Naive B cell (primary cell): ENCODE results near the gene OR2H2. TPM values are rescaled to one million over a fixed set of nuclear protein-coding genes. Genes with fewer than 3 reads are reported as not detected.

Experiments
- ATAC-seq, 2 donors: fragments of 150-1000 bp; cut with Tn5 transposase; 2 replicates each; pipeline ENCODE4 v1.10.0; 2021; ENCODE audit warnings: low read depth in 2 of 2, mild to moderate bottlenecking in 2 of 2, moderate library complexity in 2 of 2
- DNase-seq: peaks from one replicate; pipeline ENCODE4 v3.0.0; 2022
- H3K27ac Mint-ChIP-seq, 6 donors: one replicate each; pipeline ENCODE4 v1.8.0; 2020 to 2022; ENCODE audit warnings: mild to moderate bottlenecking in 6 of 6, mixed read lengths in 6 of 6, moderate library complexity in 5 of 6, inconsistent platforms in 2 of 6
- H3K27me3 Mint-ChIP-seq, 3 donors: one replicate each; pipeline ENCODE4 v1.8.0; 2021 to 2022; ENCODE audit warnings: mixed read lengths in 3 of 3, mild to moderate bottlenecking in 1 of 3
- H3K36me3 Mint-ChIP-seq, 2 donors: one replicate each; pipeline ENCODE4 v1.8.0; 2020 to 2022; ENCODE audit warnings: mixed read lengths in 2 of 2, inconsistent platforms in 1 of 2, mild to moderate bottlenecking in 1 of 2
- H3K4me1 Mint-ChIP-seq, 3 donors: one replicate each; pipeline ENCODE4 v1.8.0; 2020 to 2022; ENCODE audit warnings: mixed read lengths in 3 of 3, inconsistent platforms in 1 of 3, mild to moderate bottlenecking in 1 of 3, moderate library complexity in 1 of 3
- H3K4me3 Mint-ChIP-seq, 8 donors: one replicate each; pipeline ENCODE4 v1.8.0; 2020 to 2022; ENCODE audit warnings: mild to moderate bottlenecking in 8 of 8, mixed read lengths in 8 of 8, moderate library complexity in 8 of 8, inconsistent platforms in 2 of 8
- H3K9me3 Mint-ChIP-seq, 7 donors: one replicate each; pipeline ENCODE4 v1.8.0; 2020 to 2022; ENCODE audit warnings: mixed read lengths in 7 of 7, mild to moderate bottlenecking in 5 of 7, inconsistent platforms in 2 of 7, moderate library complexity in 1 of 7
- polyA plus RNA-seq, 6 donors: library from polyadenylated mRNA; unstranded; fragments of 300-500 nt; fragmentation: Illumina TruSeq; gene quantifications; one replicate each; pipeline ENCODE4 v1.2.3, GENCODE V29; 2021; ENCODE audit warnings: low read depth in 6 of 6

Gene OR2H2
- polyA plus RNA-seq, result under 1 TPM in 2 of 6 donors, not detected in 4; 0.15 to 0.17 TPM

- Mint-ChIP-seq H3K4me3 (no peak within 1 kb of the TSS), H3K9me3 (no peaks in the 10 kb centered on the region), H3K27ac (no peak within 1 kb of the TSS), H3K36me3 (peaks cover 0 to 6% of the 10 kb centered on the region in 2 donors), H3K27me3 (peaks cover 36 to 55% (median 54%) of the 10 kb centered on the region in 3 donors), H3K4me1 (peaks cover 0 to 6% (median 0%) of the 10 kb centered on the region in 3 donors)
- no peak for DNase-seq
- ATAC-seq, result no peak
Observed at GRCh38 chr6:29584821-29585220, at the start of gene OR2H2. OR2H2 (plus strand) TSS chr6:29585121; CDS start chr6:29587945, 2,824 bp downstream.

GRCh38 chr6:29537714-29538403 lies 47.1 kb upstream of the OR2H2 start:
- DNase-seq (no peak), ATAC-seq (no peak)
- Mint-ChIP-seq H3K4me3 (no peak overlapping the region), H3K9me3 (peaks cover 0 to 2% (median 0%) of the 10 kb centered on the region in 7 donors), H3K27ac (no peak overlapping the region), H3K36me3 (no peaks in the 10 kb centered on the region), H3K4me1 (no peaks in the 10 kb centered on the region), H3K27me3 (peaks cover 12 to 59% (median 37%) of the 10 kb centered on the region in 3 donors)

GRCh38 chr6:29547573-29547972 lies 37.3 kb upstream of the OR2H2 start:
- DNase-seq, result no peak
- Mint-ChIP-seq H3K4me1 (peaks cover 0 to under 1% (median under 1%) of the 10 kb centered on the region in 3 donors), H3K27me3 (peaks cover 48 to 66% (median 54%) of the 10 kb centered on the region in 3 donors), H3K9me3 (peaks cover 0 to 7% (median 2%) of the 10 kb centered on the region in 7 donors), H3K27ac (no peak overlapping the region), H3K4me3 (no peak overlapping the region), H3K36me3 (no peaks in the 10 kb centered on the region)
- no peak for ATAC-seq

GRCh38 chr6:29552512-29553051 lies 32.3 kb upstream of the OR2H2 start:
- Mint-ChIP-seq H3K27me3 (peaks cover 46 to 71% (median 70%) of the 10 kb centered on the region in 3 donors), H3K4me3 (peak overlapping the region; percentile 86 to 98 (median 91)), H3K36me3 (no peaks in the 10 kb centered on the region), H3K27ac (no peak overlapping the region), H3K9me3 (peaks cover 0 to 5% (median 0%) of the 10 kb centered on the region in 7 donors), H3K4me1 (peaks cover 4 to 19% (median 15%) of the 10 kb centered on the region in 3 donors)
- DNase-seq (peak; percentile 68), ATAC-seq (peak; percentile 85 to 86)

GRCh38 chr6:29553268-29554057 lies 31.5 kb upstream of the OR2H2 start:
- Mint-ChIP-seq H3K36me3 (no peaks in the 10 kb centered on the region), H3K4me1 (peaks cover 4 to 19% (median 15%) of the 10 kb centered on the region in 3 donors), H3K4me3 (peak overlapping the region; percentile 86 to 98 (median 91)), H3K27ac (peak overlapping the region in 1 of 6 donors; percentile 80), H3K9me3 (peaks cover 0 to 5% (median 0%) of the 10 kb centered on the region in 7 donors), H3K27me3 (peaks cover 43 to 70% (median 61%) of the 10 kb centered on the region in 3 donors)
- ATAC-seq (peak; percentile 63 to 70), DNase-seq (peak; percentile 26)

- Mint-ChIP-seq H3K27me3 (peaks cover 48 to 70% (median 57%) of the 10 kb centered on the region in 3 donors), H3K4me3 (peak overlapping the region in 3 of 8 donors; percentile 1 to 86 (median 50)), H3K4me1 (peaks cover 4 to 19% (median 15%) of the 10 kb centered on the region in 3 donors), H3K27ac (no peak overlapping the region), H3K36me3 (no peaks in the 10 kb centered on the region), H3K9me3 (peaks cover 0 to 5% (median 0%) of the 10 kb centered on the region in 7 donors)
- ATAC-seq (no peak), DNase-seq (no peak)
Observed at GRCh38 chr6:29554764-29555163, 30.2 kb upstream of the OR2H2 start.

GRCh38 chr6:29557320-29557719 lies 27.6 kb upstream of the OR2H2 start:
- H3K4me3 Mint-ChIP-seq, result no peak overlapping the region
- peaks cover 0 to 5% (median 0%) of the 10 kb centered on the region in 7 donors for H3K9me3 Mint-ChIP-seq
- ATAC-seq, result no peak
- H3K4me1 Mint-ChIP-seq, result peaks cover 4 to 19% (median 15%) of the 10 kb centered on the region in 3 donors
- DNase-seq, result no peak
- no peak overlapping the region for H3K27ac Mint-ChIP-seq
- H3K27me3 Mint-ChIP-seq, result peaks cover 49 to 79% (median 68%) of the 10 kb centered on the region in 3 donors
- H3K36me3 Mint-ChIP-seq, result no peaks in the 10 kb centered on the region

- Mint-ChIP-seq H3K4me3 (no peak overlapping the region), H3K9me3 (peaks cover 0 to 7% (median 0%) of the 10 kb centered on the region in 7 donors)
- no peak for DNase-seq
Observed at GRCh38 chr6:29558439-29559079, 26.4 kb upstream of the OR2H2 start.

GRCh38 chr6:29559524-29560287 lies 25.2 kb upstream of the OR2H2 start, which contains the start of gene UBD:
UBD (minus strand) TSS chr6:29559732; CDS start chr6:29559701, 31 bp downstream.
- no peak for DNase-seq
- Mint-ChIP-seq H3K4me1 (peaks cover 7 to 9% (median 9%) of the 10 kb centered on the region in 3 donors), H3K36me3 (no peaks in the 10 kb centered on the region), H3K4me3 (no peak within 1 kb of the TSS), H3K27me3 (peaks cover 44 to 73% (median 62%) of the 10 kb centered on the region in 3 donors), H3K27ac (no peak within 1 kb of the TSS), H3K9me3 (peaks cover 0 to 7% (median 0%) of the 10 kb centered on the region in 7 donors)
- ATAC-seq, result no peak

More at GRCh38 chr6:29558439-29559079, 26.4 kb upstream of the OR2H2 start:
- ATAC-seq, result no peak
- Mint-ChIP-seq H3K27me3 (peaks cover 50 to 85% (median 73%) of the 10 kb centered on the region in 3 donors), H3K36me3 (no peaks in the 10 kb centered on the region), H3K4me1 (peaks cover 7 to 18% (median 11%) of the 10 kb centered on the region in 3 donors), H3K27ac (no peak overlapping the region)

- peaks cover 31 to 68% (median 48%) of the 10 kb centered on the region in 3 donors for H3K27me3 Mint-ChIP-seq
- H3K4me1 Mint-ChIP-seq, result peaks cover 7 to 11% (median 9%) of the 10 kb centered on the region in 3 donors
- DNase-seq (no peak), ATAC-seq (no peak)
- peaks cover 0 to 7% (median 0%) of the 10 kb centered on the region in 7 donors for H3K9me3 Mint-ChIP-seq
- no peaks in the 10 kb centered on the region for H3K36me3 Mint-ChIP-seq
- H3K27ac Mint-ChIP-seq, result no peak overlapping the region
- no peak overlapping the region for H3K4me3 Mint-ChIP-seq
Observed at GRCh38 chr6:29561091-29561490, 23.8 kb upstream of the OR2H2 start.

- H3K36me3 Mint-ChIP-seq, result no peaks in the 10 kb centered on the region
- peaks cover 0 to 7% (median 0%) of the 10 kb centered on the region in 7 donors for H3K9me3 Mint-ChIP-seq
- DNase-seq (no peak), ATAC-seq (no peak)
- no peak overlapping the region for H3K4me3 Mint-ChIP-seq
- peaks cover 7 to 11% (median 9%) of the 10 kb centered on the region in 3 donors for H3K4me1 Mint-ChIP-seq
- peaks cover 27 to 62% (median 42%) of the 10 kb centered on the region in 3 donors for H3K27me3 Mint-ChIP-seq
- H3K27ac Mint-ChIP-seq, result peak overlapping the region in 1 of 6 donors; percentile 1
Observed at GRCh38 chr6:29561606-29562181, 23.2 kb upstream of the OR2H2 start.
